HS-27A (cell line): ENCODE results near the gene ANO9.
"Not testable (repeated sequence)": the region's sequence is repeated elsewhere in the genome, so short reads cannot be mapped to it uniquely, and the experiment has no call there.

Experiments used
- DNase-seq: peaks from one replicate; pipeline ENCODE4 v3.0.0-alpha.2; 2012; ENCODE audit warnings: low read depth, missing footprints

The ANO9 gene

DNA sequence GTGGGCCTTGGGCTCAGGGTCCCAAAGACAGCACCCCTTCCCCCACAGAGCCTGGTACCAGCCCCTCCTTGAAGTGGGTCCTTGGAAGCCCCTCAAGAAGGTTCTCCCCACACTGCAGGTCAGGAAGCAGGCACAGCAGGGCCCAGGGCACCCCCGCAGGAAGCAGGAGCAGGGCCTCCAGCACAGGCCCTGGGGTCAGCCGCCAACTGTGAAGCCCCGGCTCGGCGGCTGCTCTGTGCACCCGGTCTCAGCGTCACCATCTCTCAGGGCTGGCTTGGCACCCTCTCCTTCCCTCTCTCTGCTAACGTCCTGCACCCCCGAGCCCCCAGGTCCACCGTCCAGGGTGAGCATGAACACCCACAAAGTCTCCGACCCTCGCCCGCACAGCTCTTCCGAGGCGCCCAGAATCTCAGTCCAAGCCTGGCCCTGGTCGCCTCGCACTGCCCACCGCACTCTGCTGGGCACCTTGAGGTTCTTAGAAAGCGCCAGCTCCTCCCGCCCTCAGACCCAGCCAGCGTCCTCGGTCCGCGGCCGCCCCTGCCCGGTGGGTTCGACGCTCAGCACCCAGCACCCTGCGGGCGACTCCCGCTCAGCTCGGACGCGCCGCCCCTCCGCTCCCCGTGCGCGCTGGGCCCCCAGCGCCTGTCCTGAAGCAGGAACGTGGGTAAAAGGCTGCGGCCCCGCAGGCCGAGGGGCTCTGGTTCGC, 25.6 kb downstream of the ANO9 start:
- DNase-seq, result no peak

DNA sequence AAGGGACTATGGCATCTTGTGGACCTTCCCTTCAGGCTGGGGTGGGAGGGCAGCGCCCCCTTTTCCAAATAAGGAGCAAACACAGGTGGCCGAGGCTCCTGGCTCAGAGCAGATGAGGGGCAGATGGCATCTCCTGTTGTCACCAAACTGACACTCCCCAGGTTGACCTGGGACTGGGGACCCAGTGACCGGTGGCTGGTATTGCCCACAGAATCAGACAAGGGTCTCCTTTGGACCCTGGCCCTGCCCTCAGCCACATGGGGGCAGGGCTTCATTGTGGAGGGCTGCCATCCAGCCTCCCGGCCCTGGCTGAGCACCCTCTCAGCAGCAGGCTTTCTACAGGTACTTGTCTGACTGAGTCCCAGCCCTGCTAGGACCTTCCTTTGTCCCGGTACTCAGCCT, 26.2 kb downstream of the ANO9 start:
- DNase-seq, result no peak

DNA sequence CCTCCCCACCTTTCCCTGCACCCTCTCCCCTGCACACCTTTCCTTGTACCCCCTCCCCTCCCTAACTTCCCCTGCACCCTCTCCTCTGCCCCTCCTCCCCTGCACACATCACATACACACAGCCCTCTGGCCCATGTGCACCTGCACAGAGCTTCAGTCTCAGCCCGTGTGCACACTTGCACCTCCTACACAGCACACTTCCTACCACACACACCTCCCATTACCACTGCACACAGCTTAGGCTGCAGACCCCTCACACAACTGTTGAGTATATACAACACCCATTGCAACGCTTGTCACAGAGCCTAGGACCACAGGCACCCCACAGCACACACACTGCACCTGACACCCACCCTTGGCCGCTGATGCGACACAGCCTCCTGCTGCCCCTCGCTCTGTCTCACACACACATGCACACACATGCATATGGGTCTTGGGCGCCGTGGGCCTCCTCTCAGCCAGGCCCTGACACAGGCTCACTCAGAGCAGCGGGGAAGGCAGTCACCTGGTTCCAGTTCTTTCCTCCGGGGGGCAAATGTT, 27.4 kb downstream of the ANO9 start:
- DNase-seq, result no peak

DNA sequence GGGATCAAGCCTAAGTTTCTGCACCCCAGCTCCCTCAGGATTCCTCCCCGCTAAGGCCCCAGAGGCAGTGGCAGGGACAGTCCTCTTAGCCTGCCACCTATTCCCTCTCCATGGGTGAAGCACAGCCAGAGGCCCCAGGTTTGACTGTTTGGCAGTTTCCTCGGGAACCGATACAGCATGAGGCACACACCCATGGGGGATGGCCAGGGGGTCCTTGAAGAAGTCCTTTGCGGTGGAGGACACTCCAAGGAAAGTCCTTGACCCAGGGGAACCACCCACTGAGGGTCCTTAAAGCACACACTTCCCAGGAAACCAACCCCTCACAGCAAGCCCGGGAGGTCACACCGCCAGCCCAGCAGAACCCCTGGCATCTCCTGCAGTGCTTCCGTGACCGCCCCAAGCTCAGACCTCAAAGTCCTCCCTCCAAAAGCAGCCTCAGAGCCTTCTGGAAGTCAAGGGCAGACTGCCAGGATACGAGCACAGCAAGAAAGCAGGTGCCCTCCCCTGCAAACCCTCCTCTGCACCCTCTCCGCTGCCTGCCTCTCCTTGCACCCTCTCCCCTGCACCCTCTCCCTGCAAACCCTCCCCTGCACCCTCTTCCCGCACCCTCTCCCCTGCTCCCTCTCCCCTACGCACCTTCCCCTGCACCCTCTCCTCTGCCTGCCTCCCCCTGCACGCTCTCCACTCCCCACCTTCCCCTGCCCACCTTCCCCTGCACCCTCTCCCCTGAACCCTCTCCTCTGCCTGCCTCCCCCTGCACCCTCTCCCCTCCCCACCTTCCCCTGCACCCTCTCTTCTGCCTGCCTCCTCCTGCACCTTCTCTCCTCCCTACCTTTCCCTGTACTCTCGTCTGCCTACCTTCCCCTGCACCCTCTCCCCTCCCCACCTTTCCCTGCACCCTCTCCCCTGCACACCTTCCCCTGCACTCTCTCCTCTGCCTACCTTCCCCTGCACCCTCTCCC, 28.4 kb downstream of the ANO9 start:
- no peak for DNase-seq

DNA sequence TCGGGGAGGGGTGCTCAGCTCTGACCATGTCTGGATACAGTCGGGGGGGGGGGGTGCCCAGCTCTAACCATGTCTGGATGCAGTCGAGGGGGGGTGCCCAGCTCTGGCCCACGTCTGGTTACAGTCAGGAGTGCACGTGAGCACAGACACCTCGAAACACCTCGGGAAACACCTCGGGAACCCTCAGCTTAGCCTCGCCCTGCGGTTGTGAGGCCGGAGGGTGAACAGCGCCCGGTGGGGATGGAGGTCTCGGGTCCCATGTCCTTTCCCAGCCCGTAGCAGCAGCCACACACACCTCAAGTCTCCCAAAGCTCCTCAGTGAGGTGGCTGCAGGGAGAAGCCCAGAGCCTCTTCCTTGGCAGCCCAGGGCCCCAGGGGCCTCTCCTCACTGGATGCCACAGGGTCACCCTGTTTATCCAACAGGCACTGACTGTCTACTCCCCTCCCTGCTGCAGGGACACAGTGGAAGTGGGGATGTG, 29.1 kb downstream of the ANO9 start:
- no peak for DNase-seq

DNA sequence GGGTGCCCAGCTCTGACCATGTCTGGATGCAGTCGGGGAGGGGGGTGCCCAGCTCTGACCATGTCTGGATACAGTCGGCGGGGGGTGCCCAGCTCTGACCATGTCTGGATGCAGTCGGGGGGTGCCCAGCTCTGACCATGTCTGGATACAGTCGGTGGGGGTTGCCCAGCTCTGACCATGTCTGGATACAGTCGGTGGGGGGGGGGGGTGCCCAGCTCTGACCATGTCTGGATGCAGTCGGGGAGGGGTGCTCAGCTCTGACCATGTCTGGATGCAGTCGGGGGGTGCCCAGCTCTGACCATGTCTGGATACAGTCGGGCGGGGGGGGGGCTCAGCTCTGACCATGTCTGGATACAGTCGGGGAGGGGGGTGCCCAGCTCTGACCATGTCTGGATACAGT, 30.3 kb downstream of the ANO9 start:
- not testable (repeated sequence) for DNase-seq

DNA sequence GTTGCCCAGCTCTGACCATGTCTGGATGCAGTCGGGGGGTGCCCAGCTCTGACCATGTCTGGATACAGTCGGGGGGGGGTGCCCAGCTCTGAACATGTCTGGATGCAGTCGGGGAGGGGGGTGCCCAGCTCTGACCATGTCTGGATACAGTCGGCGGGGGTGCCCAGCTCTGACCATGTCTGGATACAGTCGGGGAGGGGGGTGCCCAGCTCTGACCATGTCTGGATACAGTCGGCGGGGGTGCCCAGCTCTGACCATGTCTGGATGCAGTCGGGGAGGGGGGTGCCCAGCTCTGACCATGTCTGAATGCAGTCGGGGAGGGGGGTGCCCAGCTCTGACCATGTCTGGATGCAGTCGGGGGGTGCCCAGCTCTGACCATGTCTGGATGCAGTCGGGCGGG, 31.1 kb downstream of the ANO9 start:
- not testable (repeated sequence) for DNase-seq

DNA sequence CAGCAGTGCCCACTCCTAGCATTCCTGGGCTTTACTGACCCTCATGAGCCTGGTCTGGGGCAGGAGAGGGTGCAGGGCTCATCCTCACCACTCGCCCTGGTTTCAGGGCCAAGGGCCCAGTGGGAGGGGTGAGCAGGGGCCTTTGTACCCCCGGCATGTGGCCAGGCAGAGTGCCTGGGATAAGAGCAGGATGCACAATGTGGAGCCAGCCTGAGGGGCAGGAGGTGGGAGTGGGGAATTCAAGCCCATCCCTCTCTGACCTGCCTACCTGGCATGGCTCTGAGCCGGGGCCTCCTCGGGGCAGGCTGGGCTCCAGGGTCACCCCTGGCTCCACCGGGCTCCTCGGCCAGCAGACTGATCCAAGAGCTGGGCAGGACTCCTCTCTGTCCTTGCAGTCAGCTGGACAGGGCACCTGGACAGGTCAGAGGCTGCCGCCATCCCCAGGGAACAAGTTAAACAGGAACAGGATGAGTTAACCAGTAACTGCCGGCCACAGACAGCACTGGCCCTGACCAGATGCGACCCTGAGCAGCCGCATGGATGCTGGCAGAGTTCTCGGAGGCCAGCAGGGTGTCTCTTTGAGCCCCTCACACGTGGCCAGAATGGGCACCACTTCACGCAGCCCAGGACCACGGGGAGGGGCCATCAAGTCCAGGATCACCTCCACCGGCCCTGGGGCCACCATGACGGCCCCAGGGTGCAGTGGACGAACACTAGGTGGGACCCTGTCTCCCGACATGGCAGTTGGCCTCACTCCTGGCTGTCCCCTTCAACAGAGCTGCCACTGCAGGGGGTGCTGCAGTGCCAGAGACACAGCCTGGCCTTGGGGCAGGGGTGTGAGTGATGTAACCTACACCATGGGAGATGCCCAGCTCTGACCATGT, 32.0 kb downstream of the ANO9 start:
- no peak for DNase-seq

DNA sequence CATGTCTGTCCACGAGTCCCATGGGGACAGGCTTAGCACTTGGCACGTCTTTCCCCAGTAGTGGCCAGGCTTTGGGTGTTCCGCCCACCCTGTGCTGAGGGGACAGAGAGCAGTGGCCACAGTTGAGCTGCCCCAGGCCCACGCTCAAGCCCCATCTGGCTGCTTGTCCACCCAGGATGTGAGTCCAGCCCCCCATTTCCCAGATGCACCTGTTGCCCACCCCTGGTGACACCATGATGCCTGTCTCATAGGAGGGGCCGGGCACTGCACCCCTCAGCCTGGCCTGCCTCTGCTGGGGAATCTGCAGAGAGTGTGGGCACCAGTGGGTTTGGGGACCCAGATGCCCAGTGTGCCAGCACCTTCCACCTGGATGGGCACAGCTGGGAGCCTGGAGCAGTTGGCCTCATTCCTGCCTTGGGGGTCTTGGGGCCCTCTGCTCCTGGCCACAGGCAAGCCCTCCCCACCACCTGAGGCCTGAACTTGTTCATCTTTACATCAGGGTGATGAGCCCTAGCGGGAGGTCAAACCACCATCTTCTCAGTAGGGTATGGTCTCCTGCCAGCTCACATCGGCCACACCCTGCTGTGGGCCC, 32.7 kb downstream of the ANO9 start:
- no peak for DNase-seq

DNA sequence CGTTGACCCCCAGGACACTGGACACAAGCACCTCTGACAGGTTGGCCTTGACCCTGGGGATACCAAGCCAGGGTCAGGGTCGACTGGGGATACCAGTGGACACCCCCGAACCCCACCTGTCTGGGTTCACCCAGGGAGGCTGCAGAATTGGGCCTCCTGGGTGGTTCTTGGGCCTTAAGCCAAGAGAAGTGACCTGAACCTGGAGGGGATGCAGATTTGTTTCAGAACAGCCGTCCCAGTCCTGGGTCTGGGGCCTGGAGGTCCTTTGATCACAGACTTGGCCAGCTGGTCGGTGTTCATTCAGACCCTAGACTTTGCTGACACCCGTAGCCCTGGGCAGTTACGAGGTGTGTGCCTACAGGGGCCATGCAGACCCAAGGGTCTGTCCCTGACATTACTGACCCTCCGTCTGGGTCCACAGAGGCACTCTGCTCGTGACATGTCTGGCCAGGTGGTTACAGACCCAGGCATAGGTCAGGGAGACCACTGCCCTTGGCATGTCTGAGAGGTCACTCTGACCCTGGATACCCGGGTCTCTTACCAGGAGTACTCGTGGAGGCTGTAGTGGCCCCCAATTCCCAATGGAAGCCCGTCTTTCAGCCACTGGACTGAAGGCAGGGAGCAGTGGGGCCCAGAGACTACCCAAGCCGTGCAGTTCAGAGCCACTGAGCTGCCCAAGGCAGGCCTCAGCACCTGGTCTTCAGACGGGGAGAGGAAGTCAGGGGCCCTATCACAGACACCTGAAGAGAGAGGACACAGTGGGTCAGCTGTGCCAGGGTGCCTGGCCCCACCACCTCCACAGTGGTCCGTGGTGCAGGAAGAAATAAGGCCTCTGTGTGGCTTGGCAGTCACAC, 33.4 kb downstream of the ANO9 start:
- DNase-seq, result no peak

DNA sequence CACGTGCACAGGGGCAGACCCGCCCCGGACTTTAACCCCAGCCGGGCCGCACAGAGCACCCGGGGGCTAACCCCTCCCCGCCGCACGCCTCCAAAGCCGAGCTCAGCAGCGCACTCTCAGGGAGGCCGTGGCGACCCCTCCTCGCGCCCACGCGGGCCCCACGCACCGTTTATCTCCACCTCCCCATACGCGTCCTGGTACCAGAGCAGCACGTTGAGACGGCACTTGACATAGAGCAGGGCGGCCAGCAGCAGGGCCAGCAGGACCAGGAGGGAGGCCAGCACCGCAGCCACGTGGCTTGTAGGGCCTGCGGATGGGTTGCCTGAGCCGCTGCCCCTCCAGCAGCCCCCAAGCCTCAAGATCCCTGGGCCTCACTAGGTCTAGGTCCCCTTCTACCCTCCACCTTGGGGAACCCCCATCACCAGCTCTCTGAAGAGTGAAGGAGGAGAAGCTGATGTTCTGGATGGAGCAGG, 34.1 kb downstream of the ANO9 start:
- no peak for DNase-seq

DNA sequence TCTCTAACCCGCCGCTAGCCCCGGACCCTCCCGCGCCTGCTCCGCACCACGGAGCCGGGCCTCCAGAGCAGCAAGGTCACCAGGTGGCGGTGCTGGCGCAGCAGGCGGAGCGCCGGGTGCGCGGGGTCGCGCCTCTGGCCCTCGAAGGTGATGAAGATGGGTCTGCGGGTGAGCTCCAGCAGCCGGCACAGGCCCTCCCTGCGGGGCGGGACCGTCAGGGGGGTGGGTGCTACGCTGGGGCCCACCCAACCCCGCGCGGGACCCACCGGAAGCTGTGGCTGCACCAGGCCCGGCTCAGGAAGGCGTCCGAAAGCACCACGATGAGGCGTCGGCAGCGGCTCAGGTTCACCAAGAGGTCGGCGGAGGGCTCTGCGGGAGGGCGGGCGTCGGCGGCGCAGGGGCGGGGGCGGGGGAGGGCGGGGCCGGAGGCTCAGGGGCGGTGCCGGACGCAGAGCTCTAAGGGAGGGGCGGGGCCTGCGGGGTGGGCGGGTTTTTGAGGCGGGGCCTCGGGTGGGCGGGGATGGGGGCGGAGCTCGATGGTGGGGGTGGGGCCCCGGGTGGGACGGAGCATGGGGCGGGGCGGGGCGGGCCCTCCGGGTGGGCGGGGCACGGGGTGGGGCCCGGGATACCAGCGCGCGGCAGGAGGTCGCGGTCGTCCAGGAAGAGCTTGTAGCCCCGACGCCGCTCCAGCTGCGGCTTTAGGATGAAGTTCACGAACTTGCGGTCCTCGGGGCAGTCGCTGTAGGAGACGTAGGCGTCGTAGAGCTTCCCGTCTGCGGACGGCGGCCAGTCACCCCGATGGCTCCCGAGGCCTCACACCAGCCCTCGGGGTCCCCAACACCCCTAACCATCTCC, 34.8 kb downstream of the ANO9 start:
- DNase-seq, result no peak

DNA sequence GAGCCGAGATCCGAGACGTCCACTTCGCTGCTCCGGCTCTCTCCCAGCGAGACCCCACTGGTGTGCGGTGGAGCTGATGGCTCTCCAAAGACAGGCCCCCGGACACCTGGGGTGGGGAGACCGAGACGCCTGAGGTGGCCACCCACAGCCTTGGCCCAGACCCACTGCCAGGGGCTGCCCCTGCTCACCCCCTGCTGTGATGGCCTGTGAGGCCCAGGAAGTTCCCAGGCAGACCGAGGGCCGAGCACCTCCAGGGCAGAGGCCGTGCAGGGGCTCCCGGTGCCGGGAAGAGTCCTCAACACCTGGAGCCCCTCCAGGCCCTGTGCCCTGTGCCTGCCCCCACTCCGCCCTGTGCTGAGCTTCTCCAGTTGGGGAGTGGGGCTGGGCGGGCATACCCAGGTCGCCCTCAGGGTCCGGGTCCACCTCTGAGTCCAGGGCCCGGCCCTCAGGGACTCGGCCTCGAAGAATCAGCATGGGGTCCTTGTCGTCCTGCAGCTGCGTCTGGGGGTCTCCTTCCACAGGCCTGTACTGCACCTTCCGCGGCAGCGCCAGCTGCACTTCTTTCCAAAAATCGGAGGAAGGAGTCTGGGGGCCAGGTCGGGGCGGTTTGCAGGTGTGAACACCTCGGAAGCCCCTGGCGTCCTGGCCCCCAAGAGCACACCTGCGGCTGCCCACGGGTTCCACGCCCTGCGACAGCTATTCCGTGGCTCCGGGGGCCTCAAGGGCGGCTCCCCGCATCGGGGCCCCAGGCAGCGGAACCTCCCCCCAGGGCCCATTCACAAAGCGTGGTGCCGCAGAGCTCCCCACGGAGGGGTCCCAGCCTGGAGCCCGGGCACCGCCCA, 35.6 kb downstream of the ANO9 start:
- no peak for DNase-seq

DNA sequence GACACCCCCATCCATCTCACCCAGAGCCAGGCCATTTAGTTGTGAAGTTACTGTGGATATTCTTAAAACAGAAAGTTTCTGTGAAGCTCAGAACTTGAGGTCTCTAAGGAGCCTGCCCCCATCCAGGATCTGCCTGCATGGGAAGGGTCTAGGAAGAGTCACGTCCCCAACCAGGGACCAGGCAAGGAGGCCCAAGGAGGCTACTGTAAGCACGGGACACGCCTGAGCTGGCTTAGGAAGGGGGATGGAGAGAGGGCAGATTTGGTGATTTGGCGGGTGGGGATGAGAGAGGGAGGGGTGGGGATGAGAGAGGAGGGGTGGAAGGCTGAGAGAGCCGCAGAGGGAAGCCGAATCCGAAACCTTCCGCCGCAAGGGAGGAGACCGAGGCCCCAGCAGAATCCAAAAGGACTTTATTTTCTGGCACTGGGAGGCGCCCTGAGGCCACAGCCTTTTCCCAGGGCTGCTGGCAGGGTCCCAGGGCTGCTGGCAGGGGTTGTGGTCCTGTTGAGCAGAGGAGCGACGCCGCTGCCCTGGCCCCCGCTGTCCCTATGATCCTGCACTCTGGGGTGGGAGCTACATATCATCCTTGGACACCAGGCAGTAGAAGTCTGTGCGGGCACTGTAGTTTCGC, 36.4 kb downstream of the ANO9 start:
- DNase-seq, result no peak

DNA sequence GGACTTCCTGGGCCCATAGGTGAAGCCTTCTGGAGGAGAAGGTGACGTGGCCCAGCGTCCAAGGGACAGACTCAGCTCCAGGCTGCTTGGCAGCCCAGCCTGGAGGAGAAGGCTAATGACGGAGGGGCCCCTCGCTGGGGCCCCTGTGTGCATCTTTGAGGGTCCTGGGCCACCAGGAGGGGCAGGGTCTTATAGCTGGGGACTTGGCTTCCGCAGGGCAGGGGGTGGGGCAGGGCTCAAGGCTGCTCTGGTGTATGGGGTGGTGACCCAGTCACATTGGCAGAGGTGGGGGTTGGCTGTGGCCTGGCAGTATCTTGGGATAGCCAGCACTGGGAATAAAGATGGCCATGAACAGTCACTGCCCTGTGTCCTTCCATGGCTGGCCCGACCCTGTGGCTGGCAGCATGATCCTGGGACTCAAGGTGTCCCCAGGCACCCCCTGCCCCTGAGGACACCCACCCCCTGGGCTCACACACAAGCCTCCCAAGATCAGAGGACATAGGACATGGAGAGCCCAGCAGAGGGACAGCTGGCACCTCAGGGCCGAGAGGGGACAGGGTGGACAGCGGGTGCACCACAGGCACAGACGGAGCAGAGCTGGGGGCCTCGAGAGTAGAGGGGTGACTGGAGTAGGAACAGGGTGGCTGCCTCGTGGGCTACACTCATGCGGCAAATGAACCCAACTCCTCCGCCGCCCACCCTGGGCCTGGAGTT, 37.1 kb downstream of the ANO9 start:
- DNase-seq, result no peak

DNA sequence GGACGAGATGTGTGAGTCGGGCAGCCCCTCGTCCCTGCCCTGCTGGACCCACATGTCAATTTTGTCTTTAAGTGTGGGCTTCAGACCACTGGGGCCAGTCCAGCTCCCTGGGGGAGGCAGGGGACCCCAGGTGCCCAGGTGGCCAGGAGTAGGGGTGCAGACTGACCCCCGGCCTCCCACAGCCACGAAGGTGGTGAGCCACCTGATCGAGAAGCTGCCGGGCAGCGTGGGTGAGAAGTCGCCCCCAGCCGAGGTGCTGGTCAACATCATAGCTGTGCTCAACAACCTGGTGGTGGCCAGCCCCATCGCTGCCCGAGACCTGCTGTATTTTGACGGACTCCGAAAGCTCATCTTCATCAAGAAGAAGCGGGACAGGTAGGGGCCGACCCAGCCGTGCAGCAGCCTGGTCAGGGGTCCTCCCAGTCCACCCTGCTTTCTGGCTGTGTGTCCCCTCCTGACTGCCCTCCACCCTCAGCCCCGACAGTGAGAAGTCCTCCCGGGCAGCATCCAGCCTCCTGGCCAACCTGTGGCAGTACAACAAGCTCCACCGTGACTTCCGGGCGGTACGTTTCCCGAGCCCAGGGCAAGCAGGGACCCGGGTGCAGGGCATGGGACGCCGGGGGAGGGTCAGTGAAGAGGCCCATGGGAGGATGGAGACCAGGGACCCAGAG, 37.9 kb downstream of the ANO9 start:
- DNase-seq, result no peak
